GM12892 (cell line): Measurements from ENCODE around the gene TBX3.

Experiments used
- POLR2A ChIP-seq: IDR thresholded peaks from 2 replicates; pipeline ENCODE4 v1.6.1; 2011; ENCODE audit warnings: low read depth, low read length, control low read depth
- POLR2AphosphoS5 ChIP-seq: IDR thresholded peaks from 2 replicates; pipeline ENCODE4 v1.6.1; 2011; ENCODE audit warnings: low read depth, low read length, control low read depth

GRCh38 chr12:114659084-114659483, 24.9 kb downstream of the TBX3 start:
- TF ChIP-seq POLR2AphosphoS5 = no peak
- TF ChIP-seq POLR2A = no peak
